Esophagus muscularis mucosa (tissue), 4 donors: ENCODE results near the gene MALAT1. TPM values are rescaled to one million over a fixed set of nuclear protein-coding genes. Genes with fewer than 3 reads are reported as not detected.
A peak's percentile ranks its signal among the peaks of the same experiment; 100 is the strongest.

ENCODE experiments used
- DNase-seq: peaks from one replicate; pipeline ENCODE4 v3.0.0-alpha.2; 2017; ENCODE audit errors: extremely low spot score
- H3K27ac ChIP-seq, 4 donors: fragments of 200-600 bp; sonication (generic); replicated peaks in 1 of 4; 1 replicate in 3 of 4; 2 replicates in 1 of 4; pipeline ENCODE4 v1.5.1; 2016 to 2019; ENCODE audit warnings: mild to moderate bottlenecking in 1 of 4
- H3K27me3 ChIP-seq, 4 donors: fragments of 200-600 bp; sonication (generic); one replicate each; pipeline versions ENCODE4 v1.5.1 to v1.6.0; 2016 to 2019
- H3K36me3 ChIP-seq, 4 donors: fragments of 200-600 bp; sonication (generic); one replicate each; pipeline ENCODE4 v1.5.1; 2016 to 2019
- H3K4me1 ChIP-seq, 4 donors: fragments of 200-600 bp; sonication (generic); one replicate each; pipeline ENCODE4 v1.5.1; 2016 to 2019
- H3K4me3 ChIP-seq, 4 donors: fragments of 200-600 bp; sonication (generic); 1 replicate in 2 of 4; 2 replicates in 2 of 4; pipeline ENCODE4 v1.5.1; 2016 to 2019; ENCODE audit warnings: mild to moderate bottlenecking in 4 of 4, moderate library complexity in 1 of 4
- H3K9me3 ChIP-seq, 4 donors: fragments of 200-600 bp; sonication (generic); 1 replicate in 3 of 4; 2 replicates in 1 of 4; pipeline ENCODE4 v1.5.1; 2016 to 2019
- CTCF ChIP-seq, 3 experiments: fragments of 200-600 bp in 2 of 3; fragments of 450-650 bp in 1 of 3; sonication (generic) in 2 of 3; IDR thresholded peaks; one replicate each; pipeline ENCODE4 v1.5.1; 2017 to 2019; ENCODE audit warnings: antibody characterized with exemption in 3 of 3, mild to moderate bottlenecking in 2 of 3, moderate library complexity in 1 of 3
- EP300 ChIP-seq: sonication (generic); formaldehyde crosslinking; IDR thresholded peaks from one replicate; pipeline ENCODE4 v1.6.1; 2017; ENCODE audit warnings: antibody characterized with exemption
- POLR2A ChIP-seq: fragments of 450-650 bp; IDR thresholded peaks from one replicate; pipeline ENCODE4 v1.6.1; 2017; ENCODE audit warnings: antibody characterized with exemption, moderate library complexity, mild to moderate bottlenecking, low read depth
- POLR2AphosphoS5 ChIP-seq, 2 donors: sonication (generic); formaldehyde crosslinking; IDR thresholded peaks; one replicate each; pipeline ENCODE4 v1.6.1; 2017; ENCODE audit warnings: antibody characterized with exemption in 2 of 2
- WGBS: methylation state at CpG from one replicate; pipeline ENCODE4 v1.1.5; 2018; 5-methylcytosine and 5-hydroxymethylcytosine counted together
- intact Hi-C: fragments of 100-400 bp; cut with DNase I; formaldehyde crosslinking; loops from one replicate; pipeline ENCODE4 v1.15.1; 2023
- total RNA-seq, 4 donors: library from RNA; depleted of rRNA; stranded (reverse); fragments of >200 nt; gene quantifications; one replicate each; pipeline versions ENCODE4 v1.1.0 to v1.2.1, GENCODE V29; 2016

Gene MALAT1
- total RNA-seq, 4 donors from 2014 or later: 2,724 to 15,405 (median 5,373) TPM

GRCh38 chr11:65539744-65540289, 41.0 kb downstream of the MALAT1 start:
- Histone ChIP-seq H3K36me3 (peaks cover 17 to 72% (median 57%) of the 10 kb centered on the region in 4 donors), H3K27me3 (no peaks in the 10 kb centered on the region), H3K4me3 (peak overlapping the region; percentile 56 to 73 (median 58)), H3K27ac (peak overlapping the region; percentile 86 to 94 (median 88)), H3K9me3 (no peaks in the 10 kb centered on the region), H3K4me1 (peaks cover 23 to 36% (median 32%) of the 10 kb centered on the region in 4 donors)
- DNase-seq: no peak
- no CpG with 5 or more reads among the region's 60 CpGs for WGBS
- TF ChIP-seq POLR2AphosphoS5 (IDR thresholded peaks at IDR 0.05): no peak
- no peak for TF ChIP-seq POLR2A
- TF ChIP-seq EP300: no peak
- peak in 1 of 3 experiments; percentile 65 for TF ChIP-seq CTCF (IDR thresholded peaks at IDR 0.05)
- intact Hi-C loops: loop anchor here (2.0 to 5.0 kb wide), 2 partner anchors 31 to 52 kb away; partner anchors contain the start of gene ZNRD2

DNA sequence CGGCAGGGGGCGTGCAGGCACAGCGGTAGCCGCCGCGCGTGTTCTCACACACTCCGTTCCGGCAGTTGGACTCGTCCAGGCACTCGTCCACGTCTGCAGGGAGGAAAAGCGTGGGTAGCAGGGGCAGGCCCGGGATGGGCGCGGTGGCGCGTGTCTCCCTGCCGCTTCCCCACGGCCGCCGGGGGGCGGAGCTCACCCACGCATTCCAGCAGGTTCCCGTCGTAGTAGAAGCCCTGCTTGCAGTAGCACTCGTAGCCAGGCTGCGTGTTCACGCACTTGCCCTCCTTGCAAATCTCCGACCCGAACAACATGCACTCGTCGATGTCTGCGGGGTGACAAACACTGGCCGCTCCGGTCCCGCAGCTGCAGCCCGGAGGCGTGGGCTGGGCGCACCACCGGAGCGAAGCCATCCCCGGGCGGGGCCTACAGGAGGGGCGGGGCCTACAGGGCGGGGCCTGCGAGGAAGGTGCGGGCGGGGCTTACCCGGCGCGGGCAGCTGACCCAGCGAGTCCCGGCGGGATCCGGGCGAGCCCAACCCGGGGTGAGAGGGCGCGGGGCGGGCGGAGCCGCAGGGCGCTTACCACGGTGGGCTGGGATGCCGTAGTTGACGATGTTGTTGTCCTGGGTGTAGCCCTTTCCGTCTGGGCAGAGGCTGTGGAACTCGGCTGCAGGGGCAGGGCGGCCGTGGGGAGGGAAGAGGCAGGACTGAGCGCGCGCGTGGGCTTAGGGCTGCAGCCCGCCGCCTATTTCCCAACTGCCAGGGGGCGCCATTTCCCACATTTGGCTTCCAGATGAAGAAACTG, 41.6 kb downstream of the MALAT1 start:
- WGBS: under 1% methylated on average over 42 of the region's 78 CpGs
- H3K27ac ChIP-seq: peak overlapping the region; percentile 86 to 94 (median 88)
- peak; percentile 98 for DNase-seq
- peak overlapping the region; percentile 56 to 73 (median 58) for H3K4me3 ChIP-seq
- H3K36me3 ChIP-seq: peaks cover 12 to 72% (median 57%) of the 10 kb centered on the region in 4 donors
- no peaks in the 10 kb centered on the region for H3K27me3 ChIP-seq
- intact Hi-C loops: loop anchor here (2.0 to 5.0 kb wide), 2 partner anchors 30 to 52 kb away; partner anchors contain the start of gene ZNRD2
- peaks cover 23 to 36% (median 32%) of the 10 kb centered on the region in 4 donors for H3K4me1 ChIP-seq
- no peaks in the 10 kb centered on the region for H3K9me3 ChIP-seq
- TF ChIP-seq POLR2AphosphoS5 (IDR thresholded peaks at IDR 0.05) (peak; percentile 76), POLR2A (peak; percentile 19), EP300 (no peak), CTCF (IDR thresholded peaks at IDR 0.05) (peak; percentile 90 to 97 (median 92))

GRCh38 chr11:65541093-65541982, 42.5 kb downstream of the MALAT1 start:
- 27% methylated on average over 15 of the region's 18 CpGs for WGBS
- DNase-seq: no peak
- no peaks in the 10 kb centered on the region for H3K27me3 ChIP-seq
- peak overlapping the region; percentile 56 to 73 (median 58) for H3K4me3 ChIP-seq
- peak overlapping the region; percentile 86 to 94 (median 88) for H3K27ac ChIP-seq
- H3K9me3 ChIP-seq: no peaks in the 10 kb centered on the region
- peaks cover 11 to 71% (median 56%) of the 10 kb centered on the region in 4 donors for H3K36me3 ChIP-seq
- peaks cover 23 to 39% (median 35%) of the 10 kb centered on the region in 4 donors for H3K4me1 ChIP-seq
- intact Hi-C loops: loop anchor here (2.0 to 5.0 kb wide), 2 partner anchors 29 to 51 kb away; partner anchors contain the start of gene ZNRD2
- TF ChIP-seq EP300 (no peak), CTCF (IDR thresholded peaks at IDR 0.05) (no peak), POLR2AphosphoS5 (IDR thresholded peaks at IDR 0.05) (no peak), POLR2A (no peak)

- peak overlapping the region in 1 of 4 donors; percentile 94 for H3K27ac ChIP-seq
Measured at GRCh38 chr11:65542738-65543390, 44.0 kb downstream of the MALAT1 start.

More at GRCh38 chr11:65542738-65543390, 44.0 kb downstream of the MALAT1 start:
- WGBS: 88% methylated on average over 2 of the region's 3 CpGs
- H3K9me3 ChIP-seq: no peaks in the 10 kb centered on the region
- no peak for DNase-seq
- TF ChIP-seq POLR2A: no peak
- no peak for TF ChIP-seq CTCF (IDR thresholded peaks at IDR 0.05)
- intact Hi-C loops: loop anchor here (5.0 kb wide), 1 partner anchor 49 kb away; no protein-coding TSS in a partner anchor
- peaks cover 23 to 48% (median 45%) of the 10 kb centered on the region in 4 donors for H3K4me1 ChIP-seq
- peaks cover 8 to 71% (median 56%) of the 10 kb centered on the region in 4 donors for H3K36me3 ChIP-seq
- H3K4me3 ChIP-seq: no peak overlapping the region
- H3K27me3 ChIP-seq: no peaks in the 10 kb centered on the region
